IPS-20b (cell line): ENCODE results near the gene TEDDM1.

Experiments used
- H3K27ac ChIP-seq: one replicate; pipeline ENCODE4 v1.5.1; 2013; ENCODE audit warnings: low read length
- H3K27me3 ChIP-seq: 2 replicates; pipeline ENCODE4 v1.6.1; 2013; ENCODE audit warnings: mild to moderate bottlenecking, low read length, inconsistent platforms; ENCODE audit not compliant: insufficient read depth
- H3K36me3 ChIP-seq: 2 replicates; pipeline ENCODE4 v1.6.1; 2013; ENCODE audit warnings: low read depth, mild to moderate bottlenecking, inconsistent platforms, low read length, moderate library complexity; ENCODE audit not compliant: insufficient read depth
- H3K4me1 ChIP-seq: 2 replicates; pipeline ENCODE4 v1.6.1; 2013; ENCODE audit warnings: mild to moderate bottlenecking, control low read depth, inconsistent platforms, low read length, moderate library complexity; ENCODE audit not compliant: insufficient read depth
- H3K4me3 ChIP-seq: 2 replicates; pipeline ENCODE4 v1.5.1; 2013; ENCODE audit warnings: mild to moderate bottlenecking, low read length, inconsistent platforms
- H3K9ac ChIP-seq: 2 replicates; pipeline ENCODE4 v1.6.1; 2013; ENCODE audit warnings: low read depth, mild to moderate bottlenecking, inconsistent platforms, low read length, moderate library complexity
- H3K9me3 ChIP-seq: 2 replicates; pipeline ENCODE4 v1.6.1; 2013; ENCODE audit warnings: mild to moderate bottlenecking, low read depth, low read length, inconsistent platforms; ENCODE audit not compliant: insufficient read depth

TEDDM1 gene

GRCh38 chr1:182428043-182428442 is 27.6 kb upstream of the TEDDM1 start:
- Histone ChIP-seq H3K4me1 (no peaks in the 10 kb centered on the region), H3K27ac (no peak overlapping the region), H3K9ac (no peak overlapping the region)

GRCh38 chr1:182426442-182427430 is 26.3 kb upstream of the TEDDM1 start:
- H3K9ac ChIP-seq: no peak overlapping the region
- no peak overlapping the region for H3K27ac ChIP-seq
- H3K4me3 ChIP-seq: no peak overlapping the region
- no peaks in the 10 kb centered on the region for H3K9me3 ChIP-seq
- no peaks in the 10 kb centered on the region for H3K27me3 ChIP-seq
- H3K36me3 ChIP-seq: no peaks in the 10 kb centered on the region
- no peaks in the 10 kb centered on the region for H3K4me1 ChIP-seq

More at GRCh38 chr1:182428043-182428442, 27.6 kb upstream of the TEDDM1 start:
- Histone ChIP-seq H3K4me3 (no peak overlapping the region), H3K27me3 (no peaks in the 10 kb centered on the region), H3K9me3 (no peaks in the 10 kb centered on the region), H3K36me3 (no peaks in the 10 kb centered on the region)

GRCh38 chr1:182415789-182416188 is 15.3 kb upstream of the TEDDM1 start:
- no peaks in the 10 kb centered on the region for H3K9me3 ChIP-seq
- H3K4me1 ChIP-seq: no peaks in the 10 kb centered on the region
- H3K36me3 ChIP-seq: no peaks in the 10 kb centered on the region
- H3K4me3 ChIP-seq: no peak overlapping the region
- H3K27ac ChIP-seq: no peak overlapping the region
- H3K27me3 ChIP-seq: no peaks in the 10 kb centered on the region
- H3K9ac ChIP-seq: no peak overlapping the region

- H3K36me3 ChIP-seq: no peaks in the 10 kb centered on the region
- no peaks in the 10 kb centered on the region for H3K27me3 ChIP-seq
- H3K4me1 ChIP-seq: no peaks in the 10 kb centered on the region
- no peak overlapping the region for H3K4me3 ChIP-seq
- no peak overlapping the region for H3K27ac ChIP-seq
- H3K9me3 ChIP-seq: no peaks in the 10 kb centered on the region
- H3K9ac ChIP-seq: no peak overlapping the region
Observed at GRCh38 chr1:182413969-182414368, 13.5 kb upstream of the TEDDM1 start.

GRCh38 chr1:182413486-182413885 is 13.0 kb upstream of the TEDDM1 start:
- Histone ChIP-seq H3K9me3 (no peaks in the 10 kb centered on the region), H3K27me3 (no peaks in the 10 kb centered on the region), H3K4me1 (no peaks in the 10 kb centered on the region), H3K27ac (no peak overlapping the region), H3K9ac (no peak overlapping the region), H3K4me3 (no peak overlapping the region), H3K36me3 (no peaks in the 10 kb centered on the region)

GRCh38 chr1:182410620-182411273 is 10.3 kb upstream of the TEDDM1 start:
- H3K36me3 ChIP-seq: no peaks in the 10 kb centered on the region
- H3K4me1 ChIP-seq: no peaks in the 10 kb centered on the region
- no peaks in the 10 kb centered on the region for H3K27me3 ChIP-seq
- H3K9ac ChIP-seq: no peak overlapping the region
- no peak overlapping the region for H3K4me3 ChIP-seq
- no peak overlapping the region for H3K27ac ChIP-seq
- H3K9me3 ChIP-seq: no peaks in the 10 kb centered on the region

GRCh38 chr1:182410138-182410537 is 9.7 kb upstream of the TEDDM1 start:
- Histone ChIP-seq H3K36me3 (no peaks in the 10 kb centered on the region), H3K4me3 (no peak overlapping the region), H3K4me1 (no peaks in the 10 kb centered on the region), H3K27me3 (no peaks in the 10 kb centered on the region), H3K27ac (no peak overlapping the region), H3K9me3 (no peaks in the 10 kb centered on the region), H3K9ac (no peak overlapping the region)

GRCh38 chr1:182408435-182409075 is 8.1 kb upstream of the TEDDM1 start:
- no peak overlapping the region for H3K4me3 ChIP-seq
- H3K27ac ChIP-seq: no peak overlapping the region
- H3K9me3 ChIP-seq: no peaks in the 10 kb centered on the region
- no peaks in the 10 kb centered on the region for H3K4me1 ChIP-seq
- H3K9ac ChIP-seq: no peak overlapping the region
- no peaks in the 10 kb centered on the region for H3K27me3 ChIP-seq
- no peaks in the 10 kb centered on the region for H3K36me3 ChIP-seq

- Histone ChIP-seq H3K4me3 (no peak overlapping the region), H3K9me3 (no peaks in the 10 kb centered on the region), H3K27ac (no peak overlapping the region), H3K4me1 (no peaks in the 10 kb centered on the region), H3K27me3 (no peaks in the 10 kb centered on the region), H3K36me3 (no peaks in the 10 kb centered on the region), H3K9ac (no peak overlapping the region)
Observed at GRCh38 chr1:182407724-182408123, 7.3 kb upstream of the TEDDM1 start.

GRCh38 chr1:182406012-182406411 is 5.5 kb upstream of the TEDDM1 start:
- Histone ChIP-seq H3K27me3 (no peaks in the 10 kb centered on the region), H3K27ac (no peak overlapping the region), H3K36me3 (no peaks in the 10 kb centered on the region), H3K4me3 (no peak overlapping the region), H3K4me1 (no peaks in the 10 kb centered on the region), H3K9ac (no peak overlapping the region), H3K9me3 (no peaks in the 10 kb centered on the region)

GRCh38 chr1:182405578-182405977 is 5.1 kb upstream of the TEDDM1 start:
- no peak overlapping the region for H3K4me3 ChIP-seq

More at GRCh38 chr1:182405578-182405977, 5.1 kb upstream of the TEDDM1 start:
- H3K36me3 ChIP-seq: no peaks in the 10 kb centered on the region
- H3K27me3 ChIP-seq: no peaks in the 10 kb centered on the region
- H3K9me3 ChIP-seq: no peaks in the 10 kb centered on the region
- H3K4me1 ChIP-seq: no peaks in the 10 kb centered on the region
- no peak overlapping the region for H3K9ac ChIP-seq
- no peak overlapping the region for H3K27ac ChIP-seq
